ENCODE measurements around the gene LSM5.

LSM5 gene

DNA sequence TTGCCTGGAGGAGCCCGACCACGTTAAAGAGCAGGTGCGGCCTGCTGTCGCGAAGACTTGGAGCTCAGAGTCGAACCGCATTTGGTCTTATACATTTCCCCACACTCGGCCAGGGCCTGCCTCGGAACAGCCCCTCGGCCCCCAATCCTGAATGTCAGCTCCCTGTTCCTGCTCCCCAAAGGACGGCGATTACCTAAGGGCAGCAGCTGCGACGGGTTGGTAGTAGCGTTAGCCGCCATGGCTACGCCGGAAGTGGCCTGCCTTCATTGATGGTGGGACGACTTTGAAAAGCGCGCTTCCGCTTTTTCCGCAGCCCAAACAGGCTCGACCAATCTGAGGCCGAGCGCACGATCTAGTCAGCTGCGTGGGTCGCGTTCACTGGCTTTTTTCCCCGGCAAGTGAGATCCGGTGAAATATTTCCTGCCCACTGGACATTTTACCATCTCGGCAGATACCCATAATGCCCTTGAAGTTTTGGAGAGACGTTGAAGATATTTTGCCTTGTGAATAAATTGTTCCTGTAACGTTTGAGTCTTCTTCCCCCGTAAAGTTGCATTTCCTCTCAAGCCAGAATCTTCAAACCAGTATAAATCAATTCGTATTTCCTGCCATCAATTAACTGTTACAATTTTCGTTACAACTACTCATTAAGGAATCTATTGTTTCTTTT is at the start of gene LSM5:
Gene LSM5, minus strand, starts transcription at position 254 of the 670 bp plus-strand sequence. Its CDS starts 15 bp downstream, at position 239.
- H3K4me3 ChIP-seq (ENCODE audit: insufficient read length, low read depth): peak within 1 kb of the TSS; percentile 97
- no peaks in the 10 kb centered on the region for H3K27me3 ChIP-seq (ENCODE audit: insufficient read depth, insufficient read length)
- H3K4me1 ChIP-seq (ENCODE audit: insufficient read depth, insufficient read length): no peaks in the 10 kb centered on the region
- peak; percentile 92 for DNase-seq (ENCODE audit: low read depth, low spot score)
- H3K36me3 ChIP-seq (ENCODE audit: insufficient read depth, insufficient read length, low read length): peaks cover 34% of the 10 kb centered on the region
- TF ChIP-seq ZNF274 (IDR thresholded peaks at IDR 0.05; ENCODE audit: low read depth, low read length) (no peak), YY1 (IDR thresholded peaks at IDR 0.05; ENCODE audit: insufficient read depth, insufficient read length) (peak; percentile 81)
- H3K9ac ChIP-seq (ENCODE audit: insufficient read length, low read depth): peak within 1 kb of the TSS; percentile 97
- H3K9me3 ChIP-seq (ENCODE audit: insufficient read depth, low read length): no peaks in the 10 kb centered on the region

DNA sequence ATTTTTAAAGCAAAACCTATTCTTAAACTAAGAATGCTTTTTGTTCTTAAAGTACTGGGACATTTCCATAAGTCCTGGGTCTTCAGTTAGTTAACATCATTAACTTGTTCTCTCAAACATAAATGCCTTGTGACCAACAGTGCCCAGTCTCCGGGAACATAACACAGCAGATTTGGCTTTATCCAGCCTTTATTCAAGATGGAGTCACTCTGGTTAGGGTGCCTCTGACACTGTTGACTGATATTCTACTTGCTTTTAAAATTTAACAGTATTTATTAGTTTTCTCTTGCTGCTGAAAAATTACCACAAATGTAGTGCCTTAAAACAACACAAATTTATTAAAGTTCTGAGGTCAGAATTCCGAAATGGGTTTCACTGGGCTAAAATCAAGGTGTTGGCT is 49.2 kb upstream of the LSM5 start:
- H3K4me1 ChIP-seq (ENCODE audit: insufficient read depth, insufficient read length): no peaks in the 10 kb centered on the region
- no peaks in the 10 kb centered on the region for H3K9me3 ChIP-seq (ENCODE audit: insufficient read depth, low read length)
- no peak overlapping the region for H3K4me3 ChIP-seq (ENCODE audit: insufficient read length, low read depth)
- no peak for DNase-seq (ENCODE audit: low read depth, low spot score)
- no peaks in the 10 kb centered on the region for H3K27me3 ChIP-seq (ENCODE audit: insufficient read depth, insufficient read length)
- TF ChIP-seq ZNF274 (IDR thresholded peaks at IDR 0.05; ENCODE audit: low read depth, low read length): no peak
- TF ChIP-seq SUZ12 (IDR thresholded peaks at IDR 0.05; ENCODE audit: extremely low read depth, insufficient read depth, insufficient read length): no peak
- TF ChIP-seq YY1 (IDR thresholded peaks at IDR 0.05; ENCODE audit: insufficient read depth, insufficient read length): no peak
- H3K9ac ChIP-seq (ENCODE audit: insufficient read length, low read depth): no peak overlapping the region
- H3K36me3 ChIP-seq (ENCODE audit: insufficient read depth, insufficient read length, low read length): peaks cover 9% of the 10 kb centered on the region

DNA sequence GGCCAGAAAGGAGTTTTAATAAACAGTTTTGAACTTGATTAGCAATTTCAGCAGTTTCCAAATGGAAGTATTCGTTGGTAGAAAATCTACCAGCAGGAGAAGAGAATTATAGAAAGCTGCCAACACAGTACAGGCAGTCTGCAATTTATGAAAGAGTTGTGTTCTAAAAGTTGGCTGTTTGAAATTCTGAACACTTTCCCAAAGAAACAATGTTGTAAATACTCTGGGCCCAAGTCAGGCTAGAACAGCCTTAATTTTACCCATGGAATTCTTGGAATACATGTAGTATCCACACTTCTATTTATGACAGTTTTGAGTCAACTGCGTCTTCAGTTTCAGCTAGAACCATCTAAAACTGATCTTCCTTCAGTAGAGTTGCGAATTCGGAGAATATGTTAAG is 47.6 kb upstream of the LSM5 start:
- Histone ChIP-seq H3K4me3 (ENCODE audit: insufficient read length, low read depth) (no peak overlapping the region), H3K36me3 (ENCODE audit: insufficient read depth, insufficient read length, low read length) (no peaks in the 10 kb centered on the region), H3K27me3 (ENCODE audit: insufficient read depth, insufficient read length) (no peaks in the 10 kb centered on the region), H3K9me3 (ENCODE audit: insufficient read depth, low read length) (no peaks in the 10 kb centered on the region), H3K4me1 (ENCODE audit: insufficient read depth, insufficient read length) (no peaks in the 10 kb centered on the region), H3K9ac (ENCODE audit: insufficient read length, low read depth) (no peak overlapping the region)
- DNase-seq (ENCODE audit: low read depth, low spot score): no peak
- TF ChIP-seq SUZ12 (IDR thresholded peaks at IDR 0.05; ENCODE audit: extremely low read depth, insufficient read depth, insufficient read length): no peak
- TF ChIP-seq YY1 (IDR thresholded peaks at IDR 0.05; ENCODE audit: insufficient read depth, insufficient read length): no peak
- no peak for TF ChIP-seq ZNF274 (IDR thresholded peaks at IDR 0.05; ENCODE audit: low read depth, low read length)

DNA sequence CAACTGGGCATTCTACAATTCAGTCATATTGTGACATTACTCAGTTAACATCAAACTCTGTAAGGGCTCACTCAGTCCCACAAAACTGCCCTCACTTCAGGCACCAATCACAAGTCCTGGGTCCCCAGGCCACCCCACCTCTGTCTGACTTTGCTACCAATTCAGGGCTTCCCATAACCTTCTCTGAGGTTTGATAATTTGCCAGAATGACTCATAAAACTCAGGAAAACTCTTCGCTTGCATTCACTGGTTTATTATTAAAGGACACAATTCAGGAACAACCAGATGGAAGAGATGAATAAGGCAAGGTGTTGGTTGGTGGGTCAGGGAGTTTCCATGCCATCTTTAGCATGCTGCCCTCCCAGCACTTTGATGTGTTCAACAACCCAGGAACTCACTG is 46.4 kb upstream of the LSM5 start:
- TF ChIP-seq SUZ12 (IDR thresholded peaks at IDR 0.05; ENCODE audit: extremely low read depth, insufficient read depth, insufficient read length) (no peak), ZNF274 (IDR thresholded peaks at IDR 0.05; ENCODE audit: low read depth, low read length) (no peak), YY1 (IDR thresholded peaks at IDR 0.05; ENCODE audit: insufficient read depth, insufficient read length) (no peak)
- no peak overlapping the region for H3K9ac ChIP-seq (ENCODE audit: insufficient read length, low read depth)

DNA sequence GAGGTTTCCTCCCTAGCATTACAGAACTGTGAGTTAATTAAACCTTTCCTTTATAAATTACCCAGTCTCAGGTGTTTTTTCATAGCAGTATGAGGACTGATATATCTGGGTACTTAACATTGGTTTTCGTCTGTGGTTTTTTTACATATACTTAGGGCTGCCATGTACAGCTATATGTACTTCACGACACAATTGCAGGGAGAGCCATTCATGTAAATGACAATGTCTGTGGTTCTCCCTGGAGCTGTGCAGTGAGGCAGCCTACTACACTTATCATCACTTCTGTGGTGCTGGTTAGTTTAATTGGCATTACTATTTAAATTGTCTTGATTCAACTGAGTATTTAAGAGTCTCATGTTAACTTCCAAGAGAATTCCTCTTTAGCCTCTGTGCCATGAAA is 45.8 kb upstream of the LSM5 start:
- Histone ChIP-seq H3K27me3 (ENCODE audit: insufficient read depth, insufficient read length) (no peaks in the 10 kb centered on the region), H3K4me3 (ENCODE audit: insufficient read length, low read depth) (no peak overlapping the region), H3K4me1 (ENCODE audit: insufficient read depth, insufficient read length) (no peaks in the 10 kb centered on the region), H3K9me3 (ENCODE audit: insufficient read depth, low read length) (peaks cover 10% of the 10 kb centered on the region; the same call in 1 of the 2 replicates), H3K36me3 (ENCODE audit: insufficient read depth, insufficient read length, low read length) (peaks cover 9% of the 10 kb centered on the region), H3K9ac (ENCODE audit: insufficient read length, low read depth) (no peak overlapping the region)
- no peak for DNase-seq (ENCODE audit: low read depth, low spot score)
- TF ChIP-seq YY1 (IDR thresholded peaks at IDR 0.05; ENCODE audit: insufficient read depth, insufficient read length) (no peak), ZNF274 (IDR thresholded peaks at IDR 0.05; ENCODE audit: low read depth, low read length) (no peak)

More for the DNA sequence above, 46.4 kb upstream of the LSM5 start:
- Histone ChIP-seq H3K27me3 (ENCODE audit: insufficient read depth, insufficient read length) (no peaks in the 10 kb centered on the region), H3K4me1 (ENCODE audit: insufficient read depth, insufficient read length) (no peaks in the 10 kb centered on the region), H3K9me3 (ENCODE audit: insufficient read depth, low read length) (peaks cover 5% of the 10 kb centered on the region; the same call in 1 of the 2 replicates), H3K36me3 (ENCODE audit: insufficient read depth, insufficient read length, low read length) (peaks cover 6% of the 10 kb centered on the region), H3K4me3 (ENCODE audit: insufficient read length, low read depth) (no peak overlapping the region)
- DNase-seq (ENCODE audit: low read depth, low spot score): no peak

DNA sequence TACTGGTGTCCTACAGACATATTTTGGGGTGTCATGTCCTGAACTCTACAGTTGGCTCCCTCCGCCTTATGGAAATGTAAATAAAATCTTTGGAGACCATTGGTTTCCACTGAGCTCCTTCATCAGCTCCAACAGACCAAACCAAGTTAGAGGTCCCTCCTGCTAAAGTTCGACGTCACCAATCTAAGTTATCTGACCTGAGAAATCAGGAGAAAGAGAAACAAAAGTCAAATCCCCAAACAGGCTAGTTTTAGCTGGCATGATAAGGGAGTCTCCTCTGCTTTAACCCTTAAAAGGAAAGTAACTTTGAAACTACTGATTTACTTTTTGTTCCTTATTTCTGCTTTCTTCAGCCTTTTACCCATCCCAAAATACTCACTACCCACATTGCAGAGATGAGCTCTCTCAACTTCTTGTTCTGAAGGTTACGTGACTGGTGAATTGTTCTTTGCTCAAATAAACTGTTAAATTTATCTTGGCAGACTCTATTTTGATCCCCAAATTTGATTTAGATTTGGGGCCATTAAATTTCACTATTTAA is 45.1 kb upstream of the LSM5 start:
- Histone ChIP-seq H3K36me3 (ENCODE audit: insufficient read depth, insufficient read length, low read length) (peaks cover 9% of the 10 kb centered on the region), H3K9ac (ENCODE audit: insufficient read length, low read depth) (no peak overlapping the region), H3K4me1 (ENCODE audit: insufficient read depth, insufficient read length) (no peaks in the 10 kb centered on the region), H3K9me3 (ENCODE audit: insufficient read depth, low read length) (peaks cover 10% of the 10 kb centered on the region; the same call in 1 of the 2 replicates), H3K4me3 (ENCODE audit: insufficient read length, low read depth) (no peak overlapping the region), H3K27me3 (ENCODE audit: insufficient read depth, insufficient read length) (no peaks in the 10 kb centered on the region)
- TF ChIP-seq SUZ12 (IDR thresholded peaks at IDR 0.05; ENCODE audit: extremely low read depth, insufficient read depth, insufficient read length) (no peak), YY1 (IDR thresholded peaks at IDR 0.05; ENCODE audit: insufficient read depth, insufficient read length) (no peak), ZNF274 (IDR thresholded peaks at IDR 0.05; ENCODE audit: low read depth, low read length) (no peak)
- DNase-seq (ENCODE audit: low read depth, low spot score): no peak

DNA sequence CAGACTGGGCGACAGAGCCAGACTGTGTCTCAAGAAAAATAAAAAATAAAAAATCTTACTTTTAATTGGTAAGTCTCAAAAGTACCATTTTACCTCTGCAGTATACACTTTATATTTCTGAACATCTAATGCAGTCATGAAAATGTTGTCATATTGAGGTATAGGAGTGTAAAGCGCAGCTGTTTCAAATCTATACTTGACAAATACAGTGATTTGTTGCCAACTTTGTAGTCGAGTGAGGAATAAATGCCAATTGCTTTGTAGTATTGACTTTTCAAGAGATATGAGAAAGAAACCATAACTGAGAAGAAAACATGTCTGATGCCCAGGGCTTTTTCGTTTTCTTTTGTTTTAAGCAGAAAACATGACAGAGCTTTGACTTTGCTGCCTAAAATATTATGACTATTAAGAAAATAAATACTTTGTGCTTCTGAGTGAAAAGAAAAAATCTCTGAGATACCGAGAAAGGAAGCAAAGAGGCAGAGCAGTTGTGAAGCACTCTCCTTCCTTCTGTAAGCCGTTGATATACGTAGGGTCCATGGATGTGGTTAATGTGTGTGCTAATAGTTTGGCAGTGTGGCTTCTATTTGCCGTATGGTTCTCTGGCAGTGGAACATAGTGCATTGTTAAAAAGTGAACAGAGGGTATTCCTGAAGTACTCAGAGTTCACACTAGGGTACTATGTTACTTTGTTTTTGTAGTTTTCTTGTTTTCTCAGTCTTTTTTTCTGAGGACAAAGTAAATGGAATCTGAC is 43.3 kb upstream of the LSM5 start:
- H3K9me3 ChIP-seq (ENCODE audit: insufficient read depth, low read length): peaks cover 10% of the 10 kb centered on the region; the same call in 1 of the 2 replicates
- H3K4me1 ChIP-seq (ENCODE audit: insufficient read depth, insufficient read length): no peaks in the 10 kb centered on the region
- peaks cover 9% of the 10 kb centered on the region for H3K36me3 ChIP-seq (ENCODE audit: insufficient read depth, insufficient read length, low read length)
- no peak overlapping the region for H3K4me3 ChIP-seq (ENCODE audit: insufficient read length, low read depth)
- no peak for DNase-seq (ENCODE audit: low read depth, low spot score)
- H3K27me3 ChIP-seq (ENCODE audit: insufficient read depth, insufficient read length): no peaks in the 10 kb centered on the region
- TF ChIP-seq YY1 (IDR thresholded peaks at IDR 0.05; ENCODE audit: insufficient read depth, insufficient read length) (no peak), SUZ12 (IDR thresholded peaks at IDR 0.05; ENCODE audit: extremely low read depth, insufficient read depth, insufficient read length) (no peak), ZNF274 (IDR thresholded peaks at IDR 0.05; ENCODE audit: low read depth, low read length) (no peak)
- no peak overlapping the region for H3K9ac ChIP-seq (ENCODE audit: insufficient read length, low read depth)
